PC-9 (cell line): ENCODE measurements around the gene APRT. TPM values are rescaled to one million over a fixed set of nuclear protein-coding genes. Genes with fewer than 3 reads are reported as not detected.

Source experiments
- BruUV-seq: library from RNA; stranded (reverse); fragments of 400-500 nt; replicated peaks from 2 replicates; lab custom pipeline; 2021; lab: Mats Ljungman, UMichigan
- CTCF ChIA-PET: fragments of 300-600 bp; sonication (Branson Sonifier 250); formaldehyde crosslinking; loops from one replicate; lab custom pipeline; 2022; ENCODE audit warnings: antibody characterized with exemption; lab: Charles Lee
- POLR2A ChIA-PET: fragments of 300-600 bp; sonication (Branson Sonifier 250); formaldehyde crosslinking; loops from one replicate; lab custom pipeline; 2022; ENCODE audit warnings: antibody characterized with exemption; ENCODE audit not compliant: unreplicated experiment; lab: Charles Lee
- DNase-seq, 2 experiments: peaks; one replicate each; pipeline versions ENCODE4 v3.0.0 to v3.0.0-alpha.2; 2015 to 2022; ENCODE audit warnings: mixed read lengths in 1 of 2
- H2AFZ ChIP-seq: fragments of 200-600 bp; sonication (generic); 2 replicates; pipeline ENCODE4 v1.8.1; 2017; ENCODE audit warnings: antibody characterized with exemption
- H3F3A ChIP-seq: fragments of 200-600 bp; sonication (generic); 2 replicates; pipeline ENCODE4 v1.8.1; 2017; ENCODE audit warnings: antibody characterized with exemption, mild to moderate bottlenecking, low read depth; ENCODE audit not compliant: insufficient read depth
- H3K27ac ChIP-seq: fragments of 200-600 bp; sonication (generic); 2 replicates; pipeline ENCODE4 v1.6.1; 2016; ENCODE audit warnings: mixed run types
- H3K27me3 ChIP-seq: fragments of 200-600 bp; sonication (generic); 2 replicates; pipeline ENCODE4 v1.6.1; 2016; ENCODE audit warnings: low read depth, mixed run types; ENCODE audit not compliant: insufficient read depth
- H3K36me3 ChIP-seq: fragments of 200-600 bp; sonication (generic); 2 replicates; pipeline ENCODE4 v1.6.1; 2016; ENCODE audit warnings: low read depth, mixed run types
- H3K4me1 ChIP-seq: fragments of 200-600 bp; sonication (generic); replicated peaks from 2 replicates; pipeline ENCODE4 v1.6.1; 2016; ENCODE audit warnings: mixed run types; ENCODE audit not compliant: insufficient read depth
- H3K4me2 ChIP-seq: fragments of 200-600 bp; sonication (generic); 2 replicates; pipeline ENCODE4 v1.6.1; 2017; ENCODE audit warnings: mixed run types
- H3K4me3 ChIP-seq: fragments of 200-600 bp; sonication (generic); 2 replicates; pipeline ENCODE4 v1.6.1; 2016; ENCODE audit warnings: mixed run types
- H3K79me2 ChIP-seq: fragments of 200-600 bp; sonication (generic); 2 replicates; pipeline ENCODE4 v1.6.1; 2017; ENCODE audit warnings: low read depth, mixed run types
- H3K9me2 ChIP-seq: fragments of 200-600 bp; sonication (generic); 2 replicates; pipeline ENCODE4 v1.8.1; 2017; ENCODE audit warnings: mild to moderate bottlenecking; ENCODE audit not compliant: insufficient read depth
- H3K9me3 ChIP-seq: fragments of 200-600 bp; sonication (generic); 2 replicates; pipeline ENCODE4 v1.8.1; 2016; ENCODE audit warnings: low read depth; ENCODE audit not compliant: insufficient read depth
- H4K20me1 ChIP-seq: fragments of 200-600 bp; sonication (generic); 2 replicates; pipeline ENCODE4 v1.8.1; 2017; ENCODE audit not compliant: insufficient read depth
- EZH2 ChIP-seq: fragments of 200-600 bp; sonication (generic); IDR thresholded peaks from 2 replicates; pipeline ENCODE4 v1.8.0; 2017; ENCODE audit warnings: antibody characterized with exemption, low read depth
- intact Hi-C: fragments of 100-400 bp; cut with micrococcal nuclease; formaldehyde crosslinking; loops from one replicate; pipeline ENCODE4 v1.10.0; 2022; ENCODE audit not compliant: unreplicated experiment
- total RNA-seq: library from RNA; stranded (reverse); gene quantifications from 2 replicates; pipeline ENCODE4 v1.2.3, GENCODE V29; 2021
- TF ChIP-seq, protein P1 (sequence below): fragments of 200-600 bp; sonication (generic); conservative IDR thresholded peaks from 2 replicates; pipeline ENCODE4 v1.6.1; 2017; ENCODE audit warnings: mixed run types, antibody characterized with exemption, mild to moderate bottlenecking, moderate library complexity

The APRT gene
- total RNA-seq, 1 experiment from 2014 or later: 213 TPM

DNA sequence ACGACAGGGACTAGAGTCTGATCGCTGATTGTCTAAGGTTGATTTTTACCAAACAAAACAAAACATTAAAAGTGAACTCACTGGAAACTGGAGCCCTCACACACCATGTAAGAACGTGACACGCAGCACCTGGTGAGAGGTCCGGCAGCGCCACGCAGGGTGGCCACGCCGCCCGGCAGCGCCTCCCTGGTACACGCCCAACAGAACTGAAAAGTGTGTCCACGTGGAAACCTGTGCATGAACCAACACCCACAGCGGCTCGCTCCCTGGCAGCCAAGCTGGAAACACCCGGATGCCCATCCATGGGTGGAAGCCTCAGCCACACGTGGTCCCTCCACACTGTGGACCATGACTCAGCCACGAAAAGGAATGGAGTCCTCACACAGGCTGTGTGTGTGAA, 35.9 kb upstream of the APRT start:
- no peak overlapping the region for H2AFZ ChIP-seq
- H3K36me3 ChIP-seq: no peaks in the 10 kb centered on the region
- no peaks in the 10 kb centered on the region for H3K27me3 ChIP-seq
- H3K4me3 ChIP-seq: no peak overlapping the region
- H4K20me1 ChIP-seq: no peaks in the 10 kb centered on the region
- H3K4me1 ChIP-seq: no peaks in the 10 kb centered on the region
- DNase-seq: no peak
- POLR2A ChIA-PET: no interaction called here
- TF ChIP-seq EZH2: no peak
- TF ChIP-seq, protein P1, sequence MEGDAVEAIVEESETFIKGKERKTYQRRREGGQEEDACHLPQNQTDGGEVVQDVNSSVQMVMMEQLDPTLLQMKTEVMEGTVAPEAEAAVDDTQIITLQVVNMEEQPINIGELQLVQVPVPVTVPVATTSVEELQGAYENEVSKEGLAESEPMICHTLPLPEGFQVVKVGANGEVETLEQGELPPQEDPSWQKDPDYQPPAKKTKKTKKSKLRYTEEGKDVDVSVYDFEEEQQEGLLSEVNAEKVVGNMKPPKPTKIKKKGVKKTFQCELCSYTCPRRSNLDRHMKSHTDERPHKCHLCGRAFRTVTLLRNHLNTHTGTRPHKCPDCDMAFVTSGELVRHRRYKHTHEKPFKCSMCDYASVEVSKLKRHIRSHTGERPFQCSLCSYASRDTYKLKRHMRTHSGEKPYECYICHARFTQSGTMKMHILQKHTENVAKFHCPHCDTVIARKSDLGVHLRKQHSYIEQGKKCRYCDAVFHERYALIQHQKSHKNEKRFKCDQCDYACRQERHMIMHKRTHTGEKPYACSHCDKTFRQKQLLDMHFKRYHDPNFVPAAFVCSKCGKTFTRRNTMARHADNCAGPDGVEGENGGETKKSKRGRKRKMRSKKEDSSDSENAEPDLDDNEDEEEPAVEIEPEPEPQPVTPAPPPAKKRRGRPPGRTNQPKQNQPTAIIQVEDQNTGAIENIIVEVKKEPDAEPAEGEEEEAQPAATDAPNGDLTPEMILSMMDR: no peak
- no peaks in the 10 kb centered on the region for H3F3A ChIP-seq
- H3K4me2 ChIP-seq: no peak overlapping the region
- H3K9me2 ChIP-seq: no peaks in the 10 kb centered on the region
- no peaks in the 10 kb centered on the region for H3K9me3 ChIP-seq
- BruUV-seq: no TSS peak
- CTCF ChIA-PET: no interaction called here
- H3K79me2 ChIP-seq: no peaks in the 10 kb centered on the region
- intact Hi-C loops: no loop called here
- H3K27ac ChIP-seq: no peak overlapping the region

DNA sequence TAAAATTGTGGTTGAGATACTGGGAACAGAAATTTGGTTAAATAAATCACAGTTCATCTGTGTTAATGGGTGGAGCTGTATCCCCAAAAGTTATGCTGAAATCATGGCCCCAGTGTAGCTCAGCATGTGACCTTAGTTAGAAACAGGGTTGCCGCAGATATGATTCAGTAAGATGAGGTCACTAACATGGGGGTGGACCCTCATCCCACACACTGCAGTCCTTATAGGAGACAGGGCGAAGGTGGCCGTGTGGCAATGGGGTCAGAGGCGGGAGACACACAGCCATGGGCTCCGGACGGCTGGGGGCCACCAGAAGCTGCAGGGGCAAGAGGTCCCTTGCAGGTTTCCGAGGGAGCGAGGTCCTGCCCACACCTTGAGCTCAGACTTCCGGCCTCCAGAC, 34.4 kb upstream of the APRT start:
- TF ChIP-seq, protein P1: no peak
- no peak for TF ChIP-seq EZH2
- Histone ChIP-seq H3K4me2 (no peak overlapping the region), H3K79me2 (no peaks in the 10 kb centered on the region), H3K27ac (no peak overlapping the region), H3K4me1 (no peaks in the 10 kb centered on the region), H3K9me3 (no peaks in the 10 kb centered on the region), H3K27me3 (no peaks in the 10 kb centered on the region), H2AFZ (no peak overlapping the region), H3K9me2 (no peaks in the 10 kb centered on the region), H4K20me1 (no peaks in the 10 kb centered on the region), H3K4me3 (no peak overlapping the region), H3F3A (no peaks in the 10 kb centered on the region), H3K36me3 (no peaks in the 10 kb centered on the region)
- DNase-seq: no peak
- ChIA-PET POLR2A (interaction anchor here (0.6 kb wide), 1 partner anchor 1061 kb away, joined by 7 read pairs; no protein-coding TSS in a partner anchor), CTCF (no interaction called here)
- intact Hi-C loops: no loop called here
- BruUV-seq: no TSS peak

DNA sequence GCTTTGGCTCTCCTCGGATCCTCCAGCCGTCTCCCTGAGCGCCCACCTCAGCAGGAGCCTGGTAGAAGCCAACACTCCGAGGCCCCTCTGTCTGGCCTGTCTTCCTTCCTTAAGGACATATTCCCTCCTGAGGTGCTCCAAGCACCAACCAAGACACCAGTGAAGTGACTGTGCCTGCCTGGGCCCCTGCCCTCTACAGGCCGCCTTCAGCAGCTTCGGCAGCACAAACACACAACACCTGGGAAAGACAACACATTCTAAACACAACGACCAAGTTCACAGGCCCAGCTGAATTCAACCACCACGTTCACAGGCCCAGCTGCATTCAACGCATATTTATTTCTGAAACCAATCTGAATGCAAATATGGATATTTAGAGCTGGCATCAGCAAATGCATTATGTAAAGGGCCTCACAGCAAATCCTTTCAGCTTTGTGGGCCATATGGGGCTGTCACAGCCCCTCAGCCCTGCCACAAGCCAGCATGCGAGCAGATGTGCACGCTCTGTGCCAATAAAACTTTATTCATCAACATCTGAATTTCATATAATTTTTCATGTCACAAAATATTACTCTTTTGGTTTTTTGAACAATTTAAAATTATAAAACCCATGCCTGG, 32.8 kb upstream of the APRT start:
- DNase-seq: no peak
- no peak overlapping the region for H2AFZ ChIP-seq
- H3F3A ChIP-seq: no peaks in the 10 kb centered on the region
- H3K27me3 ChIP-seq: no peaks in the 10 kb centered on the region
- no peaks in the 10 kb centered on the region for H3K79me2 ChIP-seq
- H3K9me2 ChIP-seq: no peaks in the 10 kb centered on the region
- H3K27ac ChIP-seq: no peak overlapping the region
- H3K4me2 ChIP-seq: no peak overlapping the region
- H3K4me3 ChIP-seq: no peak overlapping the region
- no peaks in the 10 kb centered on the region for H3K36me3 ChIP-seq
- no peaks in the 10 kb centered on the region for H4K20me1 ChIP-seq
- no peak for TF ChIP-seq EZH2
- TF ChIP-seq, protein P1: no peak
- H3K4me1 ChIP-seq: no peaks in the 10 kb centered on the region
- intact Hi-C loops: no loop called here
- BruUV-seq: no TSS peak
- ChIA-PET POLR2A (no interaction called here), CTCF (no interaction called here)
- H3K9me3 ChIP-seq: no peaks in the 10 kb centered on the region
